ENCODE results near the gene XPNPEP3.

Gene XPNPEP3

DNA sequence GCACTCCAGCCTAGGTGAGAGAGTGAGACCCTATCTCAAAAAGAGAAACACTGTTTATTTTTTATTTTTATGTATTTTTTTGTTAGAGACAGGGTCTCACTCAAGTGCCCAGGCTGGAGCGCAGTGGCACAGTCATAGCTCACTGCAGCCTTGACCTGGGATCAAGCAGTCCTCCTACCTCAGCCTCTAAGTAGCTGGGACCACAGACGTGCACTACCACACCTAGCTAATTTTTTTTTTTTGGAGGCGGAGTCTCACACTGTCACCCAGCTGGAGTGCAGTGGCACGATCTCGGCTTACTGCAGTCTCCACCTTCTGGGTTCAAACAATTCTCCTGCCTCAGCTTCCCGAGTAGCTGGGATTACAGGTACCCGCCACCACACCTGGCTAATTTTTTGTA, 100.7 kb downstream of the XPNPEP3 start:
- no peak overlapping the region for H3K4me3 ChIP-seq (ENCODE audit: low read length)
- TF ChIP-seq CTCF (conservative IDR thresholded peaks at IDR 0.05; ENCODE audit: low read depth, low read length): no peak
- DNase-seq (ENCODE audit: low read depth): no peak

DNA sequence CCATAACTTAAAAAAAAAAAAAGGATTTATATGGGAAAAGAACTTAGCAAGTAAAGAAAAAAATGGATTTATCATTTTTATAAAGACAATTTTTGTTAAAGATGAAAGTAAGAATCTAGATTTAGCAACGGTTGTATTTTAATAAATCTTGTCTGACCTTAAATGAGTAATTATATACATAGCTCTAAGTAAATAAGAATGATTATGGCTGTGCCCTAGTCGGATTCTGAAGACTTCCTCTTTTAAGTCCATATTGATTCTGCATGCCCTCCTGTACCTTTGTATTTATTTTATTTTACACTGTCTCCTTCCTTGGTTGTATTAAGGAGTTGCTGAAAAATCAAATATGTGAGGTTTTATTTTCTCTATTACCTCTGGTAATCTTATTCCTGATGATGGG, 101.4 kb downstream of the XPNPEP3 start:
- no peak for TF ChIP-seq CTCF (conservative IDR thresholded peaks at IDR 0.05; ENCODE audit: low read depth, low read length)
- no peak overlapping the region for H3K4me3 ChIP-seq (ENCODE audit: low read length)
- no peak for DNase-seq (ENCODE audit: low read depth)

DNA sequence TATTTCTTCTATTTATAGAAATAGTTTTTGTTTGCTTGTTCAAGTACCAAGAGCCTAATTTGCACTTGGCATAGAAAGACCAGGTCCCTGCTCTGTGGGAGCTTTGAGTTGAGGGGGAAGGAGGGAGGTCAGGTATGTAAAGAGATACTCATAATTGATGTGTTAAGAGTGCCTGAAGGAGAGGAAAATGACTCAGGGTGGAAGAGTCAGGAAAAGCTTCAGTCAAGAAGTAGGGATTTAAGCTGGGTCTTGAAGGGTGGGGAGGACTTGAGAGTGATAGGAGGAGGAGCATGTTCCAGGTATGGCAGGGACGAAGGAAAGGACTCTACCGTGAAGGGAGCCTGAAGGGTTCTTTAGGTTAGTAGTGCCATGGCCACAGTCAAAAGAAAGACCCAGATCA, 103.2 kb downstream of the XPNPEP3 start:
- TF ChIP-seq CTCF (conservative IDR thresholded peaks at IDR 0.05; ENCODE audit: low read depth, low read length): no peak
- no peak overlapping the region for H3K4me3 ChIP-seq (ENCODE audit: low read length)
- DNase-seq (ENCODE audit: low read depth): no peak

GRCh38 chr22:40965936-40966725, 109.2 kb downstream of the XPNPEP3 start:
- no peak overlapping the region for H3K4me3 ChIP-seq (ENCODE audit: low read length)
- no peak for TF ChIP-seq CTCF (conservative IDR thresholded peaks at IDR 0.05; ENCODE audit: low read depth, low read length)
- no peak for DNase-seq (ENCODE audit: low read depth)

GRCh38 chr22:40966726-40967085, 109.8 kb downstream of the XPNPEP3 start:
- no peak for DNase-seq (ENCODE audit: low read depth)
- TF ChIP-seq CTCF (conservative IDR thresholded peaks at IDR 0.05; ENCODE audit: low read depth, low read length): no peak
- no peak overlapping the region for H3K4me3 ChIP-seq (ENCODE audit: low read length)

DNA sequence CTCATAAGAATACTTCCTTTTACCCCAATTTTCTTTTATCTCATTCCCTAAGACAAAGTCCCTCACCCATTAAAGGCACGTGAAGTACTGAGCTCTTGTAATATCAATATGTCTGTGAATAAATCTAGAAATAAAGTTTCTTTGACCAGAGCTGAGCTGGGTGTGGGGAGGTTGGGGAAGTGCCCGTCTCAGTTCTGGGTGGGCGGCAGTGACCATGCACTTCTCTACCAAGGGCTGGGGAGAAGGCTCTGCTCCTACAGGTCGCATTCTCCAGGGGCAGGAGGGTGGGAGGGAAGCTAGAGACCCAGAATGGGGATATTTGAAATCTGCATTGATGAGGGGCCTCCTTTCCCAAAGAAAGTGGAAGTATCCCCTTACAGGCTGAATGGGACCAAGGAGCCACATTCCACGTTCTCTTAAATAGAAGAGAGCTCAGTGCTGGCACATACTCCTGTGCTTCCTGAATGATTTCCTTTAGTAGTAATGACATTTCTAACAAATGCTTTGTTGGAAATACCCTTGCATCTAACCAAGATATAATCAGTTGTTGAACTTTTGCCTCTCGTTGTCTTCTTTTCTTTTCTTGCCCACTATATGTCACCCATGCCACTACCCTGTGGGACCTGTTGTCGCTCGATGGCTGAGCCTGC, 110.3 kb downstream of the XPNPEP3 start:
- H3K4me3 ChIP-seq (ENCODE audit: low read length): no peak overlapping the region
- no peak for DNase-seq (ENCODE audit: low read depth)
- TF ChIP-seq CTCF (conservative IDR thresholded peaks at IDR 0.05; ENCODE audit: low read depth, low read length): no peak

DNA sequence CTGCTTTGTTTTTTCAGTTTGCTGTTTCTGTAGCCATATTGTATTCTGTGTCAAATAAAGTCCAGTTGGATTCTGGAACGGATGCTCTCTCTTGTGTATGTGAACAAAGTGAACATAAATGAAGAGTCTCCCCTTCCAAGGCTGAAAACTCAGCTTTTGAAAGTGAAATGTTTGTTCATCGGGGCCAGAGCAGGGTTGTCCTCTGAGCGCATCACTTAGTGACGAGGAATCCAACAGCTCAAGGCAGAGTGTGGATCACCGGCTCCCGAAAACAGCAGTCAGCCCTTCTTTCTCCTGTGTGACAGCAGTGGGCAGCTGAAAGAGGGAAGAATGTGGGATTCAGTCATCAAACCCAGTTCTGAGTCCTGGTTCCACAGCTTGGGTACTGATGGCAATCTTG, 115.6 kb downstream of the XPNPEP3 start:
- DNase-seq (ENCODE audit: low read depth): no peak
- TF ChIP-seq CTCF (conservative IDR thresholded peaks at IDR 0.05; ENCODE audit: low read depth, low read length): no peak
- H3K4me3 ChIP-seq (ENCODE audit: low read length): no peak overlapping the region

All from retinal pigment epithelial cell (primary cell).